Islet of Langerhans (tissue), 1 donor: Measurements from ENCODE around the gene GNB1.
A peak's percentile ranks its signal among the peaks of the same experiment; 100 is the strongest.
"Not testable (repeated sequence)": the region's sequence is repeated elsewhere in the genome, so short reads cannot be mapped to it uniquely, and the experiment has no call there.

Experiments
- FAIRE-seq: peaks from one replicate; lab custom pipeline; 2011; peaks lifted over from hg19 to GRCh38; lab: Jason Lieb, UNC

The GNB1 gene

DNA sequence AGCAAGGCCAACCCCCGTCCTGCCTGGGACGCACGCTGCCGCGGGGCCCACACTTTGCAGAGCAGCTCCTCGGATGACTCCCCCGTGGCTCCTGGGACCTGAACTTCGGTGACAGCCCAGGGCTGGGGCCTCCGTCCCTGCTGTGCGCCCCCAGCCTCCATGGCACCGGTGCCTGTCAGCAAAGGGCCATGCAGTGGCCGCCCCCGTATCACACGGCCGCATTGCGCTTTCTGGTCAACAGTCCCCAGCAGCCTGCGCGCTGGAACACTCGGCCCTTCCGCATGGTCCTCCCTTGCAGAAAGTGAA lies 130.6 kb downstream of the GNB1 start:
- FAIRE-seq: no peak

DNA sequence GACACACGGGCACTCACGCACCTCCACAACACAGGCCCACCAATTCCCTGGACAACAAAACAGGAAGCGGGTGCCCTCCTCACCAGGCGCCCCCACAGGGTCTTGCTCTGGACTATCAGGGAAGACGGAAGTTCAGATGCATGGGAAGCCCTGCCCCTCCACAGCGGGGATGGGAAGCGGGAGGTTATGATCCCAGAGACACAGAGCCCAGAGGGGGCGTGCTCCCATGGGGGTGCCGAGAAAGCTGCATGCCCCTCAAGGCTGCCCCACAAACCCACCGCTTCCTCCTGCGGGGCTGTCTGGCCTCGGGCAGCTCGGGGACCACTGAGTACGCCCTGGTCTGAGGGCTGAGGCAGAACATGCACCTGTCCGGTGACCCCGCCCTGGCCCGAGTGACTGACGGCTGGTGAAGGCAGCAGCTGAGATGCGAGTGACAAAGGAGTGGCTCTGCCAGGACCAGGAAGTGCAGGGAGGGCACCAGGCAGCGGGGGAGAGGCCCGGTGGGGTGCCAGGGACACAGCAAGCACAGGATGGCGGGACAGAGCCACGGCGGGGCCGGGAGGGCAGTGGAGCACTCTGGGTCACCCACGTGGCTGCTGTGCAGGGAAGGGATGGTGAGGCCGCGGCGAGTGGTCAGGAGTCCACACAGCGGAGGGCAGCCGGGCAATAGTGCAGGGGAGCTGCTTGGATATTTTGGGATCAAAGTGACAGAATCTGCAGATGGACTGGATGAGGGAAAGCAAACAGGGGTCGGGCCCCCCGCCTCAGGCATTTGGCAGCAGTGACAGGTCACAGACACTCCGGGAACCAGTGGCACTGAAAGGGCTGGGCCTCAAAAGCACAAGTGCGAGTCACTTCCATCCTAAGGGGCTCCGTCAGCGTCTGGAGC lies 131.2 kb downstream of the GNB1 start:
- no peak for FAIRE-seq

DNA sequence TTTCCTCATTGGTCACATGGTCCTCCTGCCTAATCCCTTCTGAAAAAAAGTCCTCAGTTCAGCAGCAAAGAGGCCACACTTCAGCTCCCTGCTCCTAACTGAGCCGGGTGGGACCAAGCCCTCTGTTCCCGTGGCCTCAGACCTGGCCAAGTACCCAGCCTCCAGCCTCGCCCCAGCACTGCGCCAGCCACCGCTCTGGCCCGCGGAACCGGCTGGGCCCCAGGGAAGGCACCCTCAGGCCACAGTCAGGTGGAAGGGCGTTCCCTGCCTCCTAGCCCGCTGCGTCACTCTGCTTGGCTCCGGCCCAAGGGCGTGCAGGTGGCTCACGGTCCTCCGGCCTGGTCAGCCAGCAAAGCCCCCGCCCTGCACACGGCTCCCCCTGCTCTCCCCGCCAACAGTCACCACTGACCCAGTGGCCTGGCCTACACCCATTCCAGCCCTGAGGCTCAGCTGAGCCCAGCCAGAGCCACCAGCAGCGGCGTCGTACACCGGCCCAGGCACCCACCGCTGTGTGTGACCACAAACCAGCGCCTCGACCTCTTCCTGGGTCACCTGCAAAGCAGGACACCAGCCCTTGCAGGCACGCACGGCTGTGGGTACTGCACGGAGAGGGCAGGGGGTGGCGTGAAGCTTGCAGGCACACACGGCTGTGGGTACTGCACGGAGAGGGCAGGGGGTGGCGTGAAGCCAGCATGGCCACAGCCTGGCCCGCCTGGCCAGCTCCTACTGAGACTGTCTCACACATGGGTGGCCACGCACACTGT lies 132.0 kb downstream of the GNB1 start:
- no peak for FAIRE-seq

DNA sequence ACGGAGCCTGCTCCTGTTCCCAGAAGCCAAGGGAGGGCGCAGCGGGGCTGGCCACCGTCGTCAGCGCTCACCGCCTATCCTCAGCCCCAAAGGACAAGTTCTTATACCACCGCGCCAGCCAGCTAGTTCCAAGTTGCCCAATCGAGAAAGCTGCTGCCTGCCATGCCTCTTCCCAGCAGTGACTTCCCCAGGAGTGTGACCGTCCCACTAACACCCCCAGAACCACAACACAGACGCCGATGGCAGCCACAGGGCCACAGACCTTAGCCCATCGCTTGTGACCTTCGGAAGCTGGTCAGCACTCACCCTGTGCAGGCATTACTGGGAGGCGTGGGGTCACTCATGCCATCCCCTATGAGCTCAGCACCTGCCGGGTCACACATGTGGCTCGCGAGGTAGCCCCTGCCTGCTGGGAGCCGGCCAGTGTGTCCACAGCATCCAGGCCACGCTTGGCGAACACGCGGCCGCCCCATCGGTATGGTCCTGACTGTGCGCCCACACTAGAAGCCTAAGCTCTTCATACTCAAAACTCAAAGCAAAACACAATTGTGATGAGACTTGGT lies 132.7 kb downstream of the GNB1 start:
- no peak for FAIRE-seq

DNA sequence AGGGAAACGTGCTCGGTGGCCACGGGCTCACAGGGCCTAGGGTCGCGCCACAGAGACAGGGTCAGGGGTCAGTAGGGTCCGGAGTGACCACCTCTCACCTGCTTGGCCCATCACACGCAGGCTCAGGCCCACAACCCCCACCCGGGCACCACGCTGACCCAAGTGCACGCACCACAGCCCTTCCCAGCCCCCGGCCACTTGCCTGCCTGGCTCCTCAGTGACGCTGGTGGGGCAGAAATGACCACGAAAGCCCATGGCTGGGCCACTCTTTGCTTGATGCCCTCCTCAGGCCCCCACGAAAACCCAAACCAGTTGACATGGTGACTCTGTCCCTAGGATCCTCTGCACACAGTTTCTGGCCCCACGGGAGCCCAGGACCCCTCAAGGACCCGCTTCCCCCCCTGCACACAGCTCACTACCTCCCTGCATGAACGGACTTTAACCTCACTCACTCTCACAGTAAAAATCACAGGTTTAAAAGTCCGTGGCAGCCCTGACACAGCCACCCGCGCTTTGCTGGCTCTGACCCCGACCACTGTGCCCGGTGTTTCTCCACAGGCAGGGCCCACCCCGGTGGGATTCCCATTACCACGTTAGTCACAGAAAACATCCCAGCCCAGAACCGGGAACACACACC lies 133.3 kb downstream of the GNB1 start:
- no peak for FAIRE-seq

DNA sequence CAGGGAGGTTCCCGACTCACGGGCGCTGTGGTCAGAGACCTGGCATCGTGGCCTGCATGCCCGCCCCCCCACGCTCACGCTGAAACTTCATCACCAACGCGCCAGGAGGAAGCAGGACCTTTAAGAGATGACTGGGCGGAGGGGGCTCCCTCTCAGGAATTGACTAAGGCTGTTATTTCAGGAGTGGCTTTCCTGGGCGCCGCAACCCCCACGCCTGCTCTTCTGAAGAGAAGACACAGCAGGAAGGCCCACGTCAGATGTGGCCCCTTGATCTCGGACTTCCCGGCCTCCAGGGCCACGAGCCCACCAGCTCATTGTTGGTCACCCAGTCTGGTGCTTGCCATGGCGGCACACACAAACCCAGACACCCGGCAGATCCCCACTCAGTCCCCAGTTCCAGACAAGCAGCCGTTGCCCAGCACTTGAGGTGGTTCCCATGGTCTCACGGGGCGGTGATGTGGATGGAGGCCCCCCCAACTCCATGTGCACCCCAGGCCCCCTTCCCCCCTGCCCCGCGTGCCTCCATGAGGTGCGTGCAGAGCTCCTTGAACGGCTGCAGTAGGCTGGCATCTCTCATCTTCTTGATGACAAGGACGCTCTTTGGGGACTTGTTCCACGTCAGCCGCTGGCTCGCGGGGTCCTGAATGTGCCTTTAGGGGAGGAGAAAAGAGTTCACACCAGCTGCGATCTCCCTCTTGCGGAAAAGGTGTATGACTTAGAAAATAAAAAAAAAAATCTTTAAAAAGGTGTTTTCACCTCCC lies 134.0 kb downstream of the GNB1 start:
- no peak for FAIRE-seq

GRCh38 chr1:1755852-1756251 lies 135.0 kb downstream of the GNB1 start:
- FAIRE-seq: no peak

- no peak for FAIRE-seq
Measured at GRCh38 chr1:1755426-1755825, 135.5 kb downstream of the GNB1 start.

GRCh38 chr1:1754051-1754815 lies 136.7 kb downstream of the GNB1 start:
- no peak for FAIRE-seq

DNA sequence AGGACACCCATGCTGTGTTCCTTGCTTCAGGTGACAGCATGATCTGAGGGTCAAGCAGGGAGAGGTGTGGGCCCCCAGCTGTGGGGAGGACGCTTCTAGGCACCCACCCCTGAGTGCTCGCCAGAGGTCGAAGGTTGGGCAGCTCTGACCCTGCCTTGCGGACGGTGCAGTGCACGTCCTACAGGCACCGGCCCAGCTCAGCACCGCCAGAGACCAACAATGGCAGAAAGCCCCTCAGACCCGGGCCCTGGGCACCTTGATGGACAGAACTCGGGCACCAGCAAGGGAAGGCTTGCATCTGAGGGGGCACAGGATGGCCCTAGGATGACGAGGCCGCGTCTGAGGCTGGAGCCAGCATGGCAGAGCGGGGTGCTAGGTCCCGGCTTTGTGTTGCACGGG lies 137.3 kb downstream of the GNB1 start:
- no peak for FAIRE-seq

DNA sequence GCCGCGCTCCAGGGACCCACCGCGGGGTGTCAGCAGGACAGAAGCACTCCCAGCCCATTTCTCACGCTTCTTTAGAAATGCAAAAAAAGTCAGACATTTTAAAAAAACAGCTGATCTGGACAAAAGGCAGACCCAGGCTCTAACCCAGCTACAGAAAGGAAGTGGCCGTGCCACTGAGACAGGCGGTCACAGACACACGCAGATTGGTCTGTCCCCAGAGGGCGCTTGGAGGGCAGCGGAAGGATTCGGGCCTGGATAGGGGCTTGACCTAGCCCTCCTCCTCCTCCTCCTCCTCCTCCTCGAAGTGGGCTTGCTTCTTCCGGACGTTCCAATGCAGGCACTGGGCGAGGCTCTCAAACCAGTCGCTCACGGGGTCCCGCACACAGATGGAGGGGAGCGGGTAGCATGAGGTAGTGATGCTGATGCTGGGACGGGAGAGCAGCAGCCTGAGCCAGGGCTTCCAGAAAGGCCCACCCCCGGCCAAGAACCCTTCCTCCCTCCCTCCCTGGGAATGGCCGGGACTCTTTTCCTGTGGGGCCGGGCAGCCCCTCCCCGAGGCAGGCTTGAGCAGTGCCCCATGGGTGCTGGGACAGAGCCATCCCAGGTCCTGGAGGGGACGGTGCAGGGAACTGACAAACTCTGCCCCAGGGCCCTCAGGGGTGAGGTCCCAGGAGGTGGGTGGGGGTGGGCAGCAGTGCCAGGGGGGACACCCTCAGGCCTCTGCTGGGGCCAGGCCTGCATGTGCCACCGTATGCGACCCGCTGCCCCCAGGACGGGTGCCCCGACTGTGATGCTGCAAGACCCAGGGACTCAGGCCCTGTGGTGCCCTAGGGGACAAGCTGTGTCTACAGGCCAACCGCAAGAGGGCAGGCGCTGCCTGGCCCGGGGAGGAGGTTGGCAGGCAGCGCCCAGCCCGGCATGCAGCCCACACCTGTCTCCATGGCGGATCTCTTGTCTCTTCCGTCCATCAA lies 138.0 kb downstream of the GNB1 start:
- FAIRE-seq: no peak

DNA sequence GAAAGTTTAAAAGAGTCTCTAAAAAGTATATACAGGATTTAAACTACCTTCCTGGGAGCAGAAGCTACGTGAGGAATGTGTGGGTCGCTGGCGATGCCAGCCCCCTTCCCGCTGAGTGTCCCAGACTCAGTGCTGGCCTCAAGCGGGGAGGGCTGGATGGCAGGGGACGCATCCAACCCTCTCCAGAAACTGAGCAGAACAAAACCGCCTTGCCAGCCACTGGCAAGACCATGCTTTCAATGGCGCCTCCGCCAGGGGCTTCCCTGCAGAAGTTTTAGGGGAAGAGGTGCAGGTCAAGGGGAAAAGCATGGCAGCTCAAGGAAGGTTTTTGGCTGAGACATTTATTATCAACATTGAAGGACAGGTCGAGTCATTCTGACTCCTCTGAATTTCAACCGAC lies 138.7 kb downstream of the GNB1 start:
- no peak for FAIRE-seq

GRCh38 chr1:1749941-1750340 lies 140.9 kb downstream of the GNB1 start:
- FAIRE-seq: not testable (repeated sequence)

DNA sequence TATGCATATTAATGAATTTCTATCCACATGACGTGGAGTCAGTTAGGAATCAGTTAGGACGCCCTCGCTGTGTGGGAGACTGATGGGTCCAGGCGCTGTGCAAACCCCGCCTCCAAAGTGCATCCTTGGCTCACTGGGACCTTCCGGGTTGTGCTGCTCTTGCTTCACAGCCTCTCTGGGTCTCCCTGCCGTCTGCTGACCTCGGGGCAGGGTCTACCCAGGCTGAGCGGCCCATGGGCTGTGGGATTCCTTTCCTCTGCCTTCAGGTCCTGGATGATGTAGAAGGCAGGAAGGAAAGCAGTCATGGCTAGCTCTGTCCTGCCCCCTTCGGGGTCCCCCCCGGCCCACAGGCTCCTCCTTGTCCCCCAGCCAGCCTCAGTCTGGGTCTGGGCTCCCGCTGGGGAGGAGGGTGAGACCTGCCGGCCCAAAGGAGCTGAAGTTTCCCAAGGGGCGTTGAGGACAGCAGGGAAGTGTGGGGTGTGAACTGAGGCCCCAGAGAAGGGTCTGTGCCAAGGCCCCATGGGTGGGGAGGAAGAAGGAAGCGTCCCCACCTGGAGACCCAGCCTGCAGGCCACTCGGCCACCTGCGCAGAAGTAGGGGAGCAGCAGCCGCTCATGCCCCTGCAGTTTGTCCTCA lies 142.1 kb downstream of the GNB1 start:
- no peak for FAIRE-seq

DNA sequence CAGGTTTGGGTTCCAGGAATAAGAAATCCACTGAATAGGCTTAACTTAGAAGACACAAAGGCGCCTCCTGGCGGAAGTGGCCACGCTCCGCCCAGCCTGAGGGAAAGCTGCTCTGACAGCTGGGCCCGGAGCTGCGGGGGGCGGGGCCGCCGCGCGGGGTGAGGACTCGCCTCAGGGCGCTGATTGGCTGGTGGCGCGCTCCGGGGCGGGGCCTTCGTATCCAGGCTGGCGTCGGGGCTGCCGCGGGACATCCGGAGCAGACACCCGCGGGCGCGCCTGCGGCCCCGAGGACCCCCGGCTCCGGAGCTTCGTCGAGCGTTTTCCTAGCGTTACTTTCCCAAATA lies 144.3 kb downstream of the GNB1 start:
- FAIRE-seq: peak; percentile 51

DNA sequence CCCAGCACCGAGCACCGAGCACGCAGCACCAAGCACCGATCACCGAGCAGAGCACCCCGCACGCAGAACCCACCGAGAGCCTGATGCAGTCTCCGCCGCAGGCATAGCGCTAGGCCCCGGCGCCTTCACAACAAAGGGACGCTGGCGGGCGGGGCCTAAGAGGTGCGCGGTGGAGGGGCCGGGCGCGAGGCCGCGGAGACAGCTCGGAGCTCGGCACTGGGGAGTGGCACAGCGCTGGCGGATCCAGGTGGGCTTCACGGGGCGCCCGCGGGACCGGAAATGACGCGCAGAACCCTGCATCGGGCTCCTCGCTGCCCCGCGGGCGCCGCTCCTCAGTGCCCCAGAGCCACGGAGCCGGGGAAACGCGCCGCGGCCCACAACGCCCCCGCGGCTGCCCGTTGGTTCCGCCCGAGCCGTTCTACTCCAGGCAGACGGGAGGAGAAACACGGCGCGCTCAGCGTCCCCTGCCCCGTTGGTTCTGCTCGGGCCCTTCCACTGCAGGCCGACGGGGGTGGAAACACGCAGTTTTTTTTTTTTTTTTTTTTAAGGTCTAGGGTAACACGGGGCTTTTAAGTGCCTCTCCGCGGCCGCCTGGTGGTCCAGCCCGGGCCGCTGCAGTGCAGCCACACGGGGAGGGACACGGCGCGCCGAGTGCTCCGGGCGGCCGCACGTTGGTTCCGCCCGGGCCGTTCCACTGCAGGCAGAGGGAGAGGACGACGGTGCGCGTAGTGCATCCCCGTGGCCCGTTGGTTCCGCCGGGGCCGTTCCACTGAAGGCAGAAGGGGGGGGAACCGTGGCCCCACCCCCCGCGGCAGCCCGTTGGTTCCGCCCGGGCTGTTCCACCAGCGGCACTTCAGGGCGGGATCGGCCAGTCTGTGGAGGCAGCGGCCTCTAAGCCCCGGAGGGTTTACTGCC lies 145.0 kb downstream of the GNB1 start:
- FAIRE-seq: not testable (repeated sequence)

- not testable (repeated sequence) for FAIRE-seq
Measured at GRCh38 chr1:1742529-1742928, 148.4 kb downstream of the GNB1 start.

- FAIRE-seq: not testable (repeated sequence)
Measured at GRCh38 chr1:1741013-1741412, 149.9 kb downstream of the GNB1 start.
